Neuronal stem cell (in vitro differentiated cells): ENCODE measurements around the gene SNX12.

Experiments used
- DNase-seq: peaks from one replicate; pipeline ENCODE4 v3.0.0-alpha.2; 2013; ENCODE audit warnings: low spot score
- H2AFZ ChIP-seq: one replicate; pipeline ENCODE4 v1.6.1; 2013; ENCODE audit warnings: mild to moderate bottlenecking, low read length, inconsistent platforms
- H2AK5ac ChIP-seq: 2 replicates; pipeline ENCODE4 v1.6.1; 2013; ENCODE audit warnings: low read depth, mild to moderate bottlenecking, inconsistent platforms, low read length, moderate library complexity, mixed read lengths
- H2BK120ac ChIP-seq: 2 replicates; pipeline ENCODE4 v1.6.1; 2013; ENCODE audit warnings: low read depth, mild to moderate bottlenecking, inconsistent platforms, low read length, moderate library complexity, mixed read lengths
- H2BK12ac ChIP-seq: one replicate; pipeline ENCODE4 v1.6.1; 2013; ENCODE audit warnings: low read length, inconsistent platforms
- H2BK15ac ChIP-seq: 2 replicates; pipeline ENCODE4 v1.6.1; 2013; ENCODE audit warnings: mild to moderate bottlenecking, low read length, inconsistent platforms, mixed read lengths
- H2BK5ac ChIP-seq: one replicate; pipeline ENCODE4 v1.6.1; 2013; ENCODE audit warnings: inconsistent platforms, mild to moderate bottlenecking, low read length, moderate library complexity
- H3K14ac ChIP-seq: one replicate; pipeline ENCODE4 v1.6.1; 2013; ENCODE audit warnings: low read length, inconsistent platforms
- H3K18ac ChIP-seq: 2 replicates; pipeline ENCODE4 v1.6.1; 2013; ENCODE audit warnings: low read length, inconsistent platforms
- H3K23ac ChIP-seq: 2 replicates; pipeline ENCODE4 v1.6.1; 2013; ENCODE audit warnings: low read depth, mild to moderate bottlenecking, mixed read lengths, low read length, inconsistent platforms; ENCODE audit not compliant: poor library complexity
- H3K27ac ChIP-seq: replicated peaks from 3 replicates; pipeline ENCODE4 v1.5.1; 2013; ENCODE audit warnings: low read length, inconsistent platforms
- H3K27me3 ChIP-seq, 3 experiments: 2 replicates each; pipeline ENCODE4 v1.6.1; 2013; ENCODE audit warnings: low read length in 3 of 3, mild to moderate bottlenecking in 2 of 3, inconsistent platforms in 1 of 3, low read depth in 1 of 3, mixed read lengths in 1 of 3, moderate library complexity in 1 of 3; ENCODE audit not compliant: control insufficient read depth in 3 of 3, insufficient read depth in 3 of 3
- H3K36me3 ChIP-seq, 2 donors: replicated peaks in 1 of 2; 2 replicates each; pipeline ENCODE4 v1.6.1; 2013; ENCODE audit warnings: low read length in 2 of 2; ENCODE audit not compliant: control insufficient read depth in 2 of 2, insufficient read depth in 2 of 2
- H3K4ac ChIP-seq: 2 replicates; pipeline ENCODE4 v1.6.1; 2013; ENCODE audit warnings: inconsistent platforms, mild to moderate bottlenecking, low read length, moderate library complexity
- H3K4me1 ChIP-seq, 2 donors: 1 replicate in 1 of 2; 2 replicates in 1 of 2; pipeline ENCODE4 v1.6.1; 2013; ENCODE audit warnings: low read length in 2 of 2, low read depth in 1 of 2; ENCODE audit not compliant: control insufficient read depth in 2 of 2, insufficient read depth in 1 of 2
- H3K4me2 ChIP-seq: one replicate; pipeline ENCODE4 v1.6.1; 2013; ENCODE audit warnings: mild to moderate bottlenecking, low read length, inconsistent platforms; ENCODE audit not compliant: insufficient read depth, poor library complexity, severe bottlenecking
- H3K4me3 ChIP-seq, 2 donors: 2 replicates each; pipeline ENCODE4 v1.5.1; 2013; ENCODE audit warnings: low read length in 2 of 2, mild to moderate bottlenecking in 2 of 2, inconsistent platforms in 1 of 2, moderate library complexity in 1 of 2
- H3K79me1 ChIP-seq: one replicate; pipeline ENCODE4 v1.6.1; 2013; ENCODE audit warnings: low read depth, mild to moderate bottlenecking, inconsistent platforms, low read length, moderate library complexity
- H3K9ac ChIP-seq: one replicate; pipeline ENCODE4 v1.6.1; 2013; ENCODE audit warnings: mild to moderate bottlenecking, low read depth, low read length, inconsistent platforms; ENCODE audit not compliant: poor library complexity
- H3K9me3 ChIP-seq, 2 donors: replicated peaks in 1 of 2; 2 replicates each; pipeline versions ENCODE3 to v1.6.1; 2013; ENCODE audit warnings: low read length in 2 of 2, mild to moderate bottlenecking in 2 of 2, inconsistent platforms in 1 of 2, low read depth in 1 of 2, mixed read lengths in 1 of 2, moderate library complexity in 1 of 2; ENCODE audit not compliant: control insufficient read depth in 2 of 2, insufficient read depth in 1 of 2
- H4K8ac ChIP-seq: one replicate; pipeline ENCODE4 v1.6.1; 2013; ENCODE audit warnings: low read depth, mild to moderate bottlenecking, inconsistent platforms, low read length, moderate library complexity
- H4K91ac ChIP-seq: one replicate; pipeline ENCODE4 v1.6.1; 2013; ENCODE audit warnings: low read length, low read depth, mild to moderate bottlenecking, inconsistent platforms; ENCODE audit not compliant: poor library complexity
- WGBS, 2 donors: extraction: QIAGEN DNeasy Blood & Tissue Kit; methylation state at CpG; one replicate each; pipeline ENCODE4 v1.1.7; 2013; ENCODE audit warnings: missing lambda C conversion rate in 2 of 2, mixed read lengths in 1 of 2; ENCODE audit not compliant: insufficient read length in 2 of 2, insufficient replicate concordance in 1 of 2; ENCODE audit errors: extremely low coverage in 2 of 2; 5-methylcytosine and 5-hydroxymethylcytosine counted together

The SNX12 gene

GRCh38 chrX:71095981-71096759 lies 28.0 kb upstream of the SNX12 start:
- no CpG with 5 or more reads among the region's 46 CpGs for WGBS, 2 donors
- no peak for DNase-seq
- H3K27me3 ChIP-seq = peaks cover 0 to 23% (median 10%) of the 10 kb centered on the region in 3 experiments
- peak overlapping the region; percentile 80 for H3K18ac ChIP-seq
- H3K9ac ChIP-seq = peak overlapping the region; percentile 72
- H3K36me3 ChIP-seq = no peaks in the 10 kb centered on the region
- H2BK12ac ChIP-seq = no peak overlapping the region
- H2BK5ac ChIP-seq = no peak overlapping the region
- peaks cover 2 to 5% of the 10 kb centered on the region in 2 donors for H3K4me1 ChIP-seq
- H2BK15ac ChIP-seq = no peak overlapping the region
- peak overlapping the region; percentile 62 for H3K4me2 ChIP-seq
- H3K27ac ChIP-seq = no peak overlapping the region
- no peak overlapping the region for H4K8ac ChIP-seq
- H2BK120ac ChIP-seq = no peak overlapping the region
- H4K91ac ChIP-seq = no peak overlapping the region
- no peak overlapping the region for H2AK5ac ChIP-seq
- H3K14ac ChIP-seq = no peak overlapping the region
- no peak overlapping the region for H3K4ac ChIP-seq
- H3K4me3 ChIP-seq = peak overlapping the region; percentile 48 to 85
- peak overlapping the region; percentile 77 for H2AFZ ChIP-seq
- H3K9me3 ChIP-seq = no peaks in the 10 kb centered on the region
- H3K23ac ChIP-seq = no peak overlapping the region
- H3K79me1 ChIP-seq = no peaks in the 10 kb centered on the region

GRCh38 chrX:71095555-71095980 lies 27.4 kb upstream of the SNX12 start, which contains the start of gene FOXO4:
Gene FOXO4, plus strand, starts transcription at chrX:71095851. Its CDS starts 678 bp downstream, at chrX:71096529.
- Histone ChIP-seq H2BK15ac (no peak within 1 kb of the TSS), H3K27ac (no peak within 1 kb of the TSS), H3K4ac (no peak within 1 kb of the TSS), H4K91ac (no peak within 1 kb of the TSS), H2BK120ac (no peak within 1 kb of the TSS), H2BK12ac (no peak within 1 kb of the TSS), H3K4me3 (peak within 1 kb of the TSS; percentile 48 to 85), H3K9ac (peak within 1 kb of the TSS; percentile 72), H3K23ac (no peak within 1 kb of the TSS), H3K27me3 (peaks cover 0 to 23% (median 10%) of the 10 kb centered on the region in 3 experiments), H2AK5ac (no peak within 1 kb of the TSS), H3K14ac (no peak within 1 kb of the TSS), H3K4me2 (peak within 1 kb of the TSS; percentile 62), H4K8ac (no peak within 1 kb of the TSS), H2BK5ac (no peak within 1 kb of the TSS), H3K4me1 (peaks cover 2 to 5% of the 10 kb centered on the region in 2 donors), H3K36me3 (no peaks in the 10 kb centered on the region), H3K79me1 (no peaks in the 10 kb centered on the region), H3K9me3 (no peaks in the 10 kb centered on the region), H3K18ac (peak within 1 kb of the TSS; percentile 80), H2AFZ (peak within 1 kb of the TSS; percentile 77)
- DNase-seq = peak; percentile 76
- no CpG with 5 or more reads among the region's 29 CpGs for WGBS, 2 donors

DNA sequence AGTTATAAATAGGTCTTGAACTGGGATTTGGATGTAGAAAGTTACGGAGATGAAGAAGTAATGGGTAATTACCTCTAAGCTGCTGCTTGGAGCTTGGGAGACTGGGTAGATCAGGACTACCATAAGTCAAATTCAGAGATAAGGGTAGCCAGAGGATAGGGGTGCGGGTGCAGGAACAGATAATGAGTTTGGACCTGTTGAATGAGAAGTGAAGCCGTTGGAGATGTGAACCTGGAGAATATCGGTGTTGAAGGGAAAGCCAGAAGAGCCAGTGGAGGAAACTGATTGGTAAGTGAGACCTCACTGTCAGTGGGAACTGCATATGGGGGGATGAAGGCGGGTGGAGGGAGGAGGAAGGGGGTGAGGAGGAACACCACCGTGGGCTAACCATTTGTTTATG lies 26.9 kb upstream of the SNX12 start:
- H3K9ac ChIP-seq = no peak overlapping the region
- H2BK5ac ChIP-seq = no peak overlapping the region
- no peaks in the 10 kb centered on the region for H3K36me3 ChIP-seq
- H2BK15ac ChIP-seq = no peak overlapping the region
- WGBS, 2 donors = no CpG with 5 or more reads among the region's 6 CpGs
- peak overlapping the region; percentile 48 to 78 for H3K4me3 ChIP-seq
- peaks cover 0 to 23% (median 10%) of the 10 kb centered on the region in 3 experiments for H3K27me3 ChIP-seq
- H4K8ac ChIP-seq = no peak overlapping the region
- no peak overlapping the region for H3K27ac ChIP-seq
- H2AK5ac ChIP-seq = no peak overlapping the region
- DNase-seq = no peak
- H3K23ac ChIP-seq = no peak overlapping the region
- no peak overlapping the region for H2BK12ac ChIP-seq
- H4K91ac ChIP-seq = no peak overlapping the region
- H3K4me1 ChIP-seq = peaks cover 2 to 5% of the 10 kb centered on the region in 2 donors
- no peak overlapping the region for H3K18ac ChIP-seq
- no peak overlapping the region for H2BK120ac ChIP-seq
- peak overlapping the region; percentile 52 for H3K4me2 ChIP-seq
- H3K14ac ChIP-seq = no peak overlapping the region
- peak overlapping the region; percentile 77 for H2AFZ ChIP-seq
- H3K79me1 ChIP-seq = no peaks in the 10 kb centered on the region
- H3K4ac ChIP-seq = no peak overlapping the region
- H3K9me3 ChIP-seq = no peaks in the 10 kb centered on the region

GRCh38 chrX:71091263-71091662 lies 23.1 kb upstream of the SNX12 start:
- H3K14ac ChIP-seq = no peak overlapping the region
- H2AFZ ChIP-seq = no peak overlapping the region
- no peaks in the 10 kb centered on the region for H3K36me3 ChIP-seq
- no peak overlapping the region for H3K4me3 ChIP-seq
- no peak overlapping the region for H2BK5ac ChIP-seq
- H3K4me1 ChIP-seq = no peaks in the 10 kb centered on the region
- DNase-seq = no peak
- no peaks in the 10 kb centered on the region for H3K9me3 ChIP-seq
- H3K4me2 ChIP-seq = no peak overlapping the region
- no peak overlapping the region for H3K18ac ChIP-seq
- H4K8ac ChIP-seq = no peak overlapping the region
- H3K4ac ChIP-seq = no peak overlapping the region
- no peak overlapping the region for H3K27ac ChIP-seq
- no peak overlapping the region for H2BK120ac ChIP-seq
- H4K91ac ChIP-seq = no peak overlapping the region
- no peak overlapping the region for H3K23ac ChIP-seq
- H3K9ac ChIP-seq = no peak overlapping the region
- WGBS, 2 donors = no CpG with 5 or more reads among the region's 5 CpGs
- no peak overlapping the region for H2AK5ac ChIP-seq
- H2BK12ac ChIP-seq = no peak overlapping the region
- no peak overlapping the region for H2BK15ac ChIP-seq
- no peaks in the 10 kb centered on the region for H3K27me3 ChIP-seq
- H3K79me1 ChIP-seq = no peaks in the 10 kb centered on the region
